Osteocyte (in vitro differentiated cells): ENCODE results near the gene DYNLT4. TPM values are rescaled to one million over a fixed set of nuclear protein-coding genes. Genes with fewer than 3 reads are reported as not detected.

Experiments
- DNase-seq: peaks from one replicate; pipeline ENCODE4 v3.0.0; 2021; ENCODE audit warnings: mixed read lengths; ENCODE audit not compliant: unreplicated experiment; ENCODE audit errors: extremely low spot score
- H3K27ac Mint-ChIP-seq: one replicate; pipeline ENCODE4 v1.8.0; 2021; ENCODE audit warnings: mild to moderate bottlenecking, mixed read lengths; ENCODE audit not compliant: unreplicated experiment
- H3K27me3 Mint-ChIP-seq: one replicate; pipeline ENCODE4 v1.8.0; 2021; ENCODE audit warnings: mixed read lengths; ENCODE audit not compliant: unreplicated experiment
- H3K36me3 Mint-ChIP-seq: one replicate; pipeline ENCODE4 v1.8.0; 2021; ENCODE audit warnings: mixed read lengths; ENCODE audit not compliant: unreplicated experiment
- H3K4me1 Mint-ChIP-seq: one replicate; pipeline ENCODE4 v1.8.0; 2021; ENCODE audit warnings: mixed read lengths; ENCODE audit not compliant: unreplicated experiment
- H3K4me3 Mint-ChIP-seq: one replicate; pipeline ENCODE4 v1.8.0; 2021; ENCODE audit warnings: mild to moderate bottlenecking, moderate library complexity, mixed read lengths; ENCODE audit not compliant: unreplicated experiment
- H3K9me3 Mint-ChIP-seq: one replicate; pipeline ENCODE4 v1.8.0; 2021; ENCODE audit warnings: mixed read lengths; ENCODE audit not compliant: unreplicated experiment
- total RNA-seq: library from RNA; stranded (reverse); gene quantifications from 2 replicates; pipeline ENCODE4 v1.2.1, GENCODE V29; 2021
- TF ChIP-seq, protein P1 (sequence below): fragments of 200-600 bp; sonication (generic); IDR thresholded peaks from 2 replicates; pipeline ENCODE4 v1.5.0; 2021; ENCODE audit warnings: antibody characterized with exemption, mild to moderate bottlenecking, moderate library complexity

DYNLT4 gene
- total RNA-seq, 1 donor from 2014 or later, result 0.48 TPM

DNA sequence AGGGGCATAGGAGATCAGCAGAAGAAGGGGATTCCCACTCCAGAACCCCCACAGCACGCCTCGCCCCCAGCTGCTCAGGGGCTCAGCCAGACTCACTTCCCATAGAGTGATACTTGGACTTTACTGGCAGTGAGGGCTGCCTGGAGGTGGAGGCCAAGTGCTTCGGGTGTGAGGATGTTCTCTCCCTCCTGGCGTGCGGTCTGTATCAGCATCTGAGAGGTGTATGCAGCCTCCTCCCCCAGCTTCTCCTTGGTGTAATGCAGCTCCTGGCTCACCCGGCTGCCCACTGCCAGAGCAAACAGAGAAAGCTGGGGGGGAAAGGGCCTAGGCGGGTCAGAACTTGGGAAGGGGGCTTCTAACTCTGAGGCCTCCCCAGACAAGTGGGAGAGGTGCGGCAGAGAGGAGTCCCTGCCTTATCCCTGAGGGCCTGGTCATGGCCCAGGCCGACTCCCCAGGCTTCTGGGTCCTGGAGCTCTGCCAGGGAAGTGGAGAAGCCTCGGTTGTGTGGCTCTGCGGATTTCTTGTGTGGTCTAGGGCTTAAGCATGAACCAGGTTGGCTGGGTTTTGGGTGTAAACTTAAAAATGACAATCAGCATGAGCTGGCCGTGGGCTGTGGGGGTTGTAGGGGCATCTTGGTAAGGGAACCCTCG, 25.0 kb upstream of the DYNLT4 start:
- H3K4me3 Mint-ChIP-seq, result no peak overlapping the region
- TF ChIP-seq, protein P1, sequence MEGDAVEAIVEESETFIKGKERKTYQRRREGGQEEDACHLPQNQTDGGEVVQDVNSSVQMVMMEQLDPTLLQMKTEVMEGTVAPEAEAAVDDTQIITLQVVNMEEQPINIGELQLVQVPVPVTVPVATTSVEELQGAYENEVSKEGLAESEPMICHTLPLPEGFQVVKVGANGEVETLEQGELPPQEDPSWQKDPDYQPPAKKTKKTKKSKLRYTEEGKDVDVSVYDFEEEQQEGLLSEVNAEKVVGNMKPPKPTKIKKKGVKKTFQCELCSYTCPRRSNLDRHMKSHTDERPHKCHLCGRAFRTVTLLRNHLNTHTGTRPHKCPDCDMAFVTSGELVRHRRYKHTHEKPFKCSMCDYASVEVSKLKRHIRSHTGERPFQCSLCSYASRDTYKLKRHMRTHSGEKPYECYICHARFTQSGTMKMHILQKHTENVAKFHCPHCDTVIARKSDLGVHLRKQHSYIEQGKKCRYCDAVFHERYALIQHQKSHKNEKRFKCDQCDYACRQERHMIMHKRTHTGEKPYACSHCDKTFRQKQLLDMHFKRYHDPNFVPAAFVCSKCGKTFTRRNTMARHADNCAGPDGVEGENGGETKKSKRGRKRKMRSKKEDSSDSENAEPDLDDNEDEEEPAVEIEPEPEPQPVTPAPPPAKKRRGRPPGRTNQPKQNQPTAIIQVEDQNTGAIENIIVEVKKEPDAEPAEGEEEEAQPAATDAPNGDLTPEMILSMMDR, result no peak
- H3K9me3 Mint-ChIP-seq, result no peaks in the 10 kb centered on the region
- H3K4me1 Mint-ChIP-seq, result peaks cover 7% of the 10 kb centered on the region
- H3K27ac Mint-ChIP-seq, result no peak overlapping the region
- H3K36me3 Mint-ChIP-seq, result no peaks in the 10 kb centered on the region
- DNase-seq, result no peak
- no peaks in the 10 kb centered on the region for H3K27me3 Mint-ChIP-seq

- DNase-seq, result no peak
- TF ChIP-seq, protein P1, result no peak
- Mint-ChIP-seq H3K27me3 (no peaks in the 10 kb centered on the region), H3K27ac (no peak overlapping the region), H3K4me1 (peaks cover 5% of the 10 kb centered on the region), H3K9me3 (no peaks in the 10 kb centered on the region), H3K4me3 (no peak overlapping the region), H3K36me3 (no peaks in the 10 kb centered on the region)
Observed at GRCh38 chr1:44831516-44831915, 24.4 kb upstream of the DYNLT4 start.

DNA sequence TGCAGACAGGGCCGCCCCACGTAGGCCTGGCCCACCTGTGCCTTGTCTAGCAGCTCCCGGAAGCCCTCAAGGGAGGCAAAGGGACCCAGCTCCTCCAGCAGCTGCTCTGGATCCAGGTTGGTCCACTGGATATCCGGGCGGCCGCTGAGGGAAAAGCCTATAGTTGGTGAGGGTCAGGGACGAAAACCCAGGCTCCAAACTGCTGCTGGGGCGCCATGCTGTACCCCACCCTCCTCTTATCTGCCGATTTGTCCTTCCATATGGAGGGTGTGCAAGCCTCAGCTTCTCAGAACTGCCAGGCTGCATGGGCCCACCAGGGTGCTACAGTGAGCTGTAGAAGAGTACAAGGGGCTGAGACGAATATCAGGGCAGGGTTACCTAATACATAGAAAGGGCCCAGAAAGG, 23.8 kb upstream of the DYNLT4 start:
- Mint-ChIP-seq H3K4me1 (peaks cover 2% of the 10 kb centered on the region), H3K27me3 (no peaks in the 10 kb centered on the region), H3K4me3 (no peak overlapping the region), H3K36me3 (no peaks in the 10 kb centered on the region), H3K27ac (no peak overlapping the region), H3K9me3 (no peaks in the 10 kb centered on the region)
- TF ChIP-seq, protein P1, result no peak
- no peak for DNase-seq

GRCh38 chr1:44829506-44830384, 22.6 kb upstream of the DYNLT4 start:
- no peaks in the 10 kb centered on the region for H3K36me3 Mint-ChIP-seq
- DNase-seq, result no peak
- TF ChIP-seq, protein P1, result no peak
- no peak overlapping the region for H3K4me3 Mint-ChIP-seq
- H3K27ac Mint-ChIP-seq, result no peak overlapping the region
- H3K4me1 Mint-ChIP-seq, result no peaks in the 10 kb centered on the region
- no peaks in the 10 kb centered on the region for H3K27me3 Mint-ChIP-seq
- H3K9me3 Mint-ChIP-seq, result no peaks in the 10 kb centered on the region

DNA sequence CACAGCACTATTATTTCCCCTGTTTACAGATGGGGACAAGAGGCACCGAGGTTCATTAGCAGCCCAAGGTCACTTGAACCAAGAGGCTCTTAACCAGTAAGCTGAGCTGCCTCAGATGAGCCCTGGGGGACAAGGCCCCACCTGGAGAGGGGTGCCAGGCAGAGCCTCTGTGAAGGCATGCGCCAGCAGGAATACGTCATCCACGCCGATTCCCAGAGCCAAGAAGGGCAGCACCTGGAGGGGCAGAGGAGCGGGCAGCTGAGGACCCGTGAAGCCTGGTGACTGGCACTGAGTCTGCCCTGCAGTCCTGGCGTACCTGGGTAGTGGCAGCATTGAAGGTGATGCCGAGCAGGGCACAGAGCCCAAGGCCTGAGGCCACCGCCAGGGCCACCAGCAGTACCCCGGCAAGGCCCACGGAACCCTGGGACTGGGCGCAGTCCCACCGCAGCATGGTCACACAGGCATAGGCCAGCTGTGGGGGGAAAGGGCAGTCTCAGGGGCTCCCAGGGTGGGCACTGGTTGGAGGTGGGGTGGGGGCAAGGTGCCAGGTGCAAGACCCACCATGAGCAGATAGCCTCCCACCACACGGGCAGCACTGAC, 21.8 kb upstream of the DYNLT4 start:
- no peak overlapping the region for H3K4me3 Mint-ChIP-seq
- H3K36me3 Mint-ChIP-seq, result no peaks in the 10 kb centered on the region
- no peaks in the 10 kb centered on the region for H3K4me1 Mint-ChIP-seq
- no peak overlapping the region for H3K27ac Mint-ChIP-seq
- TF ChIP-seq, protein P1, result no peak
- H3K27me3 Mint-ChIP-seq, result no peaks in the 10 kb centered on the region
- no peaks in the 10 kb centered on the region for H3K9me3 Mint-ChIP-seq
- no peak for DNase-seq
